Neuronal stem cell (in vitro differentiated cells): ENCODE measurements around the gene CORIN.

Source experiments
- DNase-seq: peaks from one replicate; pipeline ENCODE4 v3.0.0-alpha.2; 2013; ENCODE audit warnings: low spot score
- H2AFZ ChIP-seq: one replicate; pipeline ENCODE4 v1.6.1; 2013; ENCODE audit warnings: mild to moderate bottlenecking, low read length, inconsistent platforms
- H2AK5ac ChIP-seq: 2 replicates; pipeline ENCODE4 v1.6.1; 2013; ENCODE audit warnings: low read depth, mild to moderate bottlenecking, inconsistent platforms, low read length, moderate library complexity, mixed read lengths
- H2BK120ac ChIP-seq: 2 replicates; pipeline ENCODE4 v1.6.1; 2013; ENCODE audit warnings: low read depth, mild to moderate bottlenecking, inconsistent platforms, low read length, moderate library complexity, mixed read lengths
- H2BK12ac ChIP-seq: one replicate; pipeline ENCODE4 v1.6.1; 2013; ENCODE audit warnings: low read length, inconsistent platforms
- H2BK15ac ChIP-seq: 2 replicates; pipeline ENCODE4 v1.6.1; 2013; ENCODE audit warnings: mild to moderate bottlenecking, low read length, inconsistent platforms, mixed read lengths
- H2BK5ac ChIP-seq: one replicate; pipeline ENCODE4 v1.6.1; 2013; ENCODE audit warnings: inconsistent platforms, mild to moderate bottlenecking, low read length, moderate library complexity
- H3K14ac ChIP-seq: one replicate; pipeline ENCODE4 v1.6.1; 2013; ENCODE audit warnings: low read length, inconsistent platforms
- H3K18ac ChIP-seq: 2 replicates; pipeline ENCODE4 v1.6.1; 2013; ENCODE audit warnings: low read length, inconsistent platforms
- H3K23ac ChIP-seq: 2 replicates; pipeline ENCODE4 v1.6.1; 2013; ENCODE audit warnings: low read depth, mild to moderate bottlenecking, mixed read lengths, low read length, inconsistent platforms; ENCODE audit not compliant: poor library complexity
- H3K27ac ChIP-seq: replicated peaks from 3 replicates; pipeline ENCODE4 v1.5.1; 2013; ENCODE audit warnings: low read length, inconsistent platforms
- H3K27me3 ChIP-seq, 3 experiments: 2 replicates each; pipeline ENCODE4 v1.6.1; 2013; ENCODE audit warnings: low read length in 3 of 3, mild to moderate bottlenecking in 2 of 3, inconsistent platforms in 1 of 3, low read depth in 1 of 3, mixed read lengths in 1 of 3, moderate library complexity in 1 of 3; ENCODE audit not compliant: control insufficient read depth in 3 of 3, insufficient read depth in 3 of 3
- H3K36me3 ChIP-seq, 2 donors: replicated peaks in 1 of 2; 2 replicates each; pipeline ENCODE4 v1.6.1; 2013; ENCODE audit warnings: low read length in 2 of 2; ENCODE audit not compliant: control insufficient read depth in 2 of 2, insufficient read depth in 2 of 2
- H3K4ac ChIP-seq: 2 replicates; pipeline ENCODE4 v1.6.1; 2013; ENCODE audit warnings: inconsistent platforms, mild to moderate bottlenecking, low read length, moderate library complexity
- H3K4me1 ChIP-seq, 2 donors: 1 replicate in 1 of 2; 2 replicates in 1 of 2; pipeline ENCODE4 v1.6.1; 2013; ENCODE audit warnings: low read length in 2 of 2, low read depth in 1 of 2; ENCODE audit not compliant: control insufficient read depth in 2 of 2, insufficient read depth in 1 of 2
- H3K4me2 ChIP-seq: one replicate; pipeline ENCODE4 v1.6.1; 2013; ENCODE audit warnings: mild to moderate bottlenecking, low read length, inconsistent platforms; ENCODE audit not compliant: insufficient read depth, poor library complexity, severe bottlenecking
- H3K4me3 ChIP-seq, 2 donors: 2 replicates each; pipeline ENCODE4 v1.5.1; 2013; ENCODE audit warnings: low read length in 2 of 2, mild to moderate bottlenecking in 2 of 2, inconsistent platforms in 1 of 2, moderate library complexity in 1 of 2
- H3K79me1 ChIP-seq: one replicate; pipeline ENCODE4 v1.6.1; 2013; ENCODE audit warnings: low read depth, mild to moderate bottlenecking, inconsistent platforms, low read length, moderate library complexity
- H3K9ac ChIP-seq: one replicate; pipeline ENCODE4 v1.6.1; 2013; ENCODE audit warnings: mild to moderate bottlenecking, low read depth, low read length, inconsistent platforms; ENCODE audit not compliant: poor library complexity
- H3K9me3 ChIP-seq, 2 donors: replicated peaks in 1 of 2; 2 replicates each; pipeline versions ENCODE3 to v1.6.1; 2013; ENCODE audit warnings: low read length in 2 of 2, mild to moderate bottlenecking in 2 of 2, inconsistent platforms in 1 of 2, low read depth in 1 of 2, mixed read lengths in 1 of 2, moderate library complexity in 1 of 2; ENCODE audit not compliant: control insufficient read depth in 2 of 2, insufficient read depth in 1 of 2
- H4K8ac ChIP-seq: one replicate; pipeline ENCODE4 v1.6.1; 2013; ENCODE audit warnings: low read depth, mild to moderate bottlenecking, inconsistent platforms, low read length, moderate library complexity
- H4K91ac ChIP-seq: one replicate; pipeline ENCODE4 v1.6.1; 2013; ENCODE audit warnings: low read length, low read depth, mild to moderate bottlenecking, inconsistent platforms; ENCODE audit not compliant: poor library complexity
- whole genome bisulfite sequencing, 2 donors: extraction: QIAGEN DNeasy Blood & Tissue Kit; methylation state at CpG; one replicate each; pipeline ENCODE4 v1.1.7; 2013; ENCODE audit warnings: missing lambda C conversion rate in 2 of 2, mixed read lengths in 1 of 2; ENCODE audit not compliant: insufficient read length in 2 of 2, insufficient replicate concordance in 1 of 2; ENCODE audit errors: extremely low coverage in 2 of 2; 5-methylcytosine and 5-hydroxymethylcytosine counted together

Gene CORIN

GRCh38 chr4:47714269-47714668, 123.6 kb downstream of the CORIN start:
- no peak overlapping the region for H4K8ac ChIP-seq
- DNase-seq, result no peak
- H3K79me1 ChIP-seq, result no peaks in the 10 kb centered on the region
- H3K4me3 ChIP-seq, result no peak overlapping the region
- H3K4me2 ChIP-seq, result no peak overlapping the region
- H2BK15ac ChIP-seq, result no peak overlapping the region
- H4K91ac ChIP-seq, result no peak overlapping the region
- no peak overlapping the region for H2AFZ ChIP-seq
- WGBS, 2 donors, result no CpG with 5 or more reads among the region's 2 CpGs
- peaks cover 9 to 10% of the 10 kb centered on the region in 2 donors for H3K4me1 ChIP-seq
- no peak overlapping the region for H2BK120ac ChIP-seq
- H3K23ac ChIP-seq, result no peak overlapping the region
- H3K27me3 ChIP-seq, result no peaks in the 10 kb centered on the region
- H3K4ac ChIP-seq, result no peak overlapping the region
- no peak overlapping the region for H2AK5ac ChIP-seq
- no peak overlapping the region for H3K18ac ChIP-seq
- H3K36me3 ChIP-seq, result no peaks in the 10 kb centered on the region
- H2BK5ac ChIP-seq, result no peak overlapping the region
- H3K14ac ChIP-seq, result no peak overlapping the region
- no peak overlapping the region for H2BK12ac ChIP-seq
- peaks cover 0 to 2% of the 10 kb centered on the region in 2 donors for H3K9me3 ChIP-seq
- no peak overlapping the region for H3K27ac ChIP-seq
- no peak overlapping the region for H3K9ac ChIP-seq

DNA sequence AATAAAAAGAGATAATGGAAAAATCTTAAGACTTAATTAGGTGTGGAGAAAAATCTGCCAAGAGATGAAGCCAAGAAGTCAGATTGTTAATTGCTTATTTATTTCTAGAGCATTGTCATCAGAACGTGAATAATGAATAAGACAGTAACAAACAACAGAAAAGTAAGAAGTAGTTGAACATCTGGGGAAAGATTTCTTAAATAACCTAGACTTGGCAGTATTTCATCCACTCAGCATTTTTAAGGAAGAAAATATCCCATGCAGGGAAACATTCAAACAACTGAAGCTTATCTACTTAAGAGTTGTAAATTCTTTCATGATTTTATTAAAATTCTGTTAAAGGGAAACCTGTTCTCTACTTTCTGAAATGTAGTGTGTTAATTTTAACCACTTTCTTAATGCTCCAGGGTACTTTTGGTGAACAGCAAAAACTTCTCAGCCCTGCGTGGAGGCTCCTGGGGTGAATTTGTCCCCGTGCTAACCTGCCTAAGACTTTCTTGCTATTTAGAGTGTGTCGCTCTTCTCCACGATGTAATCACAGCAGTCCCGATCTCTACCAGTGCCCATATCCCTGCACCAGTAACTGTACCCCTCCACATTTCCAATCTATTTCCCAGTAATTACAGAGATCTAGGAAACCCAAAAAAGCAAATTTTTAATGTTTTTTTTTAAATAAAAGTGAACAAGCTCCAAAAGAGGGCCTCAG, 124.6 kb downstream of the CORIN start:
- Histone ChIP-seq H3K36me3 (no peaks in the 10 kb centered on the region), H3K4me3 (no peak overlapping the region), H3K27me3 (no peaks in the 10 kb centered on the region), H4K91ac (no peak overlapping the region), H3K79me1 (no peaks in the 10 kb centered on the region), H2AK5ac (no peak overlapping the region), H2BK120ac (no peak overlapping the region), H3K4ac (no peak overlapping the region), H3K9me3 (peaks cover 0 to 2% of the 10 kb centered on the region in 2 donors), H3K9ac (no peak overlapping the region), H2BK12ac (no peak overlapping the region), H3K4me1 (peaks cover 9 to 10% of the 10 kb centered on the region in 2 donors), H4K8ac (no peak overlapping the region), H2BK15ac (no peak overlapping the region), H3K23ac (no peak overlapping the region), H2BK5ac (no peak overlapping the region), H3K4me2 (no peak overlapping the region), H3K27ac (no peak overlapping the region), H3K18ac (no peak overlapping the region), H3K14ac (no peak overlapping the region), H2AFZ (no peak overlapping the region)
- DNase-seq, result no peak
- WGBS, 2 donors, result no CpG with 5 or more reads among the region's 6 CpGs

- no peaks in the 10 kb centered on the region for H3K79me1 ChIP-seq
- H2BK5ac ChIP-seq, result no peak overlapping the region
- H3K4me2 ChIP-seq, result no peak overlapping the region
- DNase-seq, result no peak
- H3K9ac ChIP-seq, result no peak overlapping the region
- H3K4me3 ChIP-seq, result no peak overlapping the region
- H3K36me3 ChIP-seq, result no peaks in the 10 kb centered on the region
- peak overlapping the region; percentile 79 for H2AFZ ChIP-seq
- no CpG with 5 or more reads among the region's 3 CpGs for WGBS, 2 donors
- H3K14ac ChIP-seq, result no peak overlapping the region
- no peak overlapping the region for H4K91ac ChIP-seq
- H3K4me1 ChIP-seq, result peaks cover 4% of the 10 kb centered on the region in 2 donors
- no peak overlapping the region for H3K4ac ChIP-seq
- H2AK5ac ChIP-seq, result no peak overlapping the region
- H3K23ac ChIP-seq, result no peak overlapping the region
- no peak overlapping the region for H2BK12ac ChIP-seq
- H3K27me3 ChIP-seq, result peaks cover 0 to 6% (median 0%) of the 10 kb centered on the region in 3 experiments
- H2BK120ac ChIP-seq, result no peak overlapping the region
- no peak overlapping the region for H3K27ac ChIP-seq
- H2BK15ac ChIP-seq, result no peak overlapping the region
- H3K18ac ChIP-seq, result no peak overlapping the region
- H3K9me3 ChIP-seq, result peaks cover 0 to 2% of the 10 kb centered on the region in 2 donors
- no peak overlapping the region for H4K8ac ChIP-seq
Measured at GRCh38 chr4:47711646-47712045, 126.2 kb downstream of the CORIN start.

- Histone ChIP-seq H3K23ac (no peak overlapping the region), H3K9ac (no peak overlapping the region), H3K79me1 (no peaks in the 10 kb centered on the region), H2AFZ (peak overlapping the region; percentile 79), H4K91ac (no peak overlapping the region), H3K27ac (no peak overlapping the region), H3K36me3 (no peaks in the 10 kb centered on the region), H3K14ac (no peak overlapping the region), H3K4me3 (no peak overlapping the region), H3K4me1 (peaks cover 4% of the 10 kb centered on the region in 2 donors), H3K9me3 (peaks cover 0 to 2% of the 10 kb centered on the region in 2 donors), H2AK5ac (no peak overlapping the region), H3K27me3 (peaks cover 0 to 6% (median 0%) of the 10 kb centered on the region in 3 experiments), H2BK120ac (no peak overlapping the region), H4K8ac (no peak overlapping the region), H2BK5ac (no peak overlapping the region), H3K4me2 (no peak overlapping the region), H3K4ac (no peak overlapping the region), H2BK15ac (no peak overlapping the region), H2BK12ac (no peak overlapping the region), H3K18ac (no peak overlapping the region)
- DNase-seq, result no peak
- no CpG with 5 or more reads among the region's 4 CpGs for WGBS, 2 donors
Measured at GRCh38 chr4:47711183-47711582, 126.7 kb downstream of the CORIN start.
